Activated T-helper 17 cell treated with anti-CD3 and anti-CD28 coated beads, Interleukin-2, amount 50 U/mL, for 72 hours (primary cell): ENCODE data around the gene ABHD16B. TPM values are rescaled to one million over a fixed set of nuclear protein-coding genes. Genes with fewer than 3 reads are reported as not detected.

Source experiments
- ATAC-seq: fragments of 150-1000 bp; cut with Tn5 transposase; replicated peaks from 2 replicates; pipeline ENCODE4 v1.10.0; 2021; ENCODE audit warnings: mild to moderate bottlenecking, moderate library complexity
- H3K27ac Mint-ChIP-seq: one replicate; pipeline ENCODE4 v1.8.0; 2022; ENCODE audit warnings: mixed read lengths
- H3K27me3 Mint-ChIP-seq: one replicate; pipeline ENCODE4 v1.8.0; 2022; ENCODE audit warnings: mixed read lengths
- H3K36me3 Mint-ChIP-seq: one replicate; pipeline ENCODE4 v1.8.0; 2022; ENCODE audit warnings: low read depth, mild to moderate bottlenecking, mixed read lengths
- H3K4me1 Mint-ChIP-seq: one replicate; pipeline ENCODE4 v1.8.0; 2022; ENCODE audit warnings: mixed read lengths
- H3K4me3 Mint-ChIP-seq: one replicate; pipeline ENCODE4 v1.8.0; 2022; ENCODE audit warnings: mild to moderate bottlenecking, mixed read lengths
- H3K9me3 Mint-ChIP-seq: one replicate; pipeline ENCODE4 v1.8.0; 2022; ENCODE audit warnings: mixed read lengths
- total RNA-seq, 2 donors: library from RNA; stranded (reverse); gene quantifications; one replicate each; pipeline ENCODE4 v1.2.3, GENCODE V29; 2022

The ABHD16B gene
- total RNA-seq, 2 donors from 2014 or later, result 0.19 TPM; not detected in 1

GRCh38 chr20:63829945-63830835 is 31.1 kb upstream of the ABHD16B start:
- peaks cover 11% of the 10 kb centered on the region for H3K36me3 Mint-ChIP-seq

GRCh38 chr20:63830841-63831588 is 30.3 kb upstream of the ABHD16B start, which contains the start of gene ZBTB46:
TSS of gene ZBTB46 (minus strand) at chr20:63831264. CDS start at chr20:63790757, 40,507 bp downstream.
- peaks cover 10% of the 10 kb centered on the region for H3K4me1 Mint-ChIP-seq
- H3K9me3 Mint-ChIP-seq, result no peaks in the 10 kb centered on the region
- H3K36me3 Mint-ChIP-seq, result peaks cover 11% of the 10 kb centered on the region
- peaks cover 20% of the 10 kb centered on the region for H3K27me3 Mint-ChIP-seq
- peak within 1 kb of the TSS; percentile 87 for H3K4me3 Mint-ChIP-seq
- peak; percentile 60 for ATAC-seq
- H3K27ac Mint-ChIP-seq, result peak within 1 kb of the TSS; percentile 69

More at GRCh38 chr20:63829945-63830835, 31.1 kb upstream of the ABHD16B start:
- Mint-ChIP-seq H3K9me3 (no peaks in the 10 kb centered on the region), H3K4me3 (peak overlapping the region; percentile 87), H3K27ac (peak overlapping the region; percentile 69), H3K4me1 (peaks cover 17% of the 10 kb centered on the region), H3K27me3 (peaks cover 27% of the 10 kb centered on the region)
- peak; percentile 13 for ATAC-seq

GRCh38 chr20:63831646-63831992 is 29.7 kb upstream of the ABHD16B start:
- peaks cover 11% of the 10 kb centered on the region for H3K36me3 Mint-ChIP-seq
- peaks cover 18% of the 10 kb centered on the region for H3K27me3 Mint-ChIP-seq
- no peak overlapping the region for H3K4me3 Mint-ChIP-seq
- H3K27ac Mint-ChIP-seq, result no peak overlapping the region
- ATAC-seq, result peak; percentile 20
- H3K4me1 Mint-ChIP-seq, result peaks cover 10% of the 10 kb centered on the region
- H3K9me3 Mint-ChIP-seq, result no peaks in the 10 kb centered on the region

DNA sequence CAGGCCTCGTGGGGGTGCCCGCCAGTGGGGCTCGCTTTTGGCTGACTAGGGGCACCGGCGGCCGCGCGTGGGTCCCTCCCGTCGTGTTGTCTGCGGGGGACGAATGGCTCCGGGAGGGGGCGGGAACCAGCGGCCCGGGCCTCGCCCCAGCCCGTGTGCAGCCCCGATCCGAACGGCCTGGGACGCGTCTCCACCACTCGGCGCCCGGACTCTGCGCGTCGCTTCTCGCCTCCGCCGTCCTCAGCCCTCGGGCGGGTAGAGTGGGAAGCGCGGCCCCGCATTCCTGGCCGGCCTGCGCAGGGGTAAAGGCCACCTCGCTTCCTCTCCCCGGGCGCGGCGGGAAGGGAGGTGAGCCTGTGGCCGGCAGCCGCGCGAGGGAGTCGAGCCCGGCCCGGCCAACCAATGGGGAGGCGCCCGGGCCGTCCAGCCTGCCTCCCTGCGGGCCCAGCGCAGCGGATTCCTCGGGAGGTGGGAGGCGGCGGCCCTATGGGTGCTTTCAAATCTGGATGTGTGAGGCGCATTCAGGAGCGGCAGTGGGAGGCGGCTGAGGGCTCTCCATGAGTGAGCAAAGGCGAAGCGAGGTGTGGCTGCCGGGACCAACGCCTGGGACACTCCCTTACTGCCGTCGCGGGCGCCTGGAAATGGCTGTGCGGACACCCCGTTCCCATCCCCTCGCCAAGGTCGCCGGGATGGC is 29.2 kb upstream of the ABHD16B start:
- H3K4me1 Mint-ChIP-seq, result peaks cover 10% of the 10 kb centered on the region
- H3K36me3 Mint-ChIP-seq, result peaks cover 11% of the 10 kb centered on the region
- H3K27me3 Mint-ChIP-seq, result peaks cover 18% of the 10 kb centered on the region
- no peaks in the 10 kb centered on the region for H3K9me3 Mint-ChIP-seq
- H3K27ac Mint-ChIP-seq, result no peak overlapping the region
- no peak overlapping the region for H3K4me3 Mint-ChIP-seq
- ATAC-seq, result peak; percentile 10

GRCh38 chr20:63833776-63834490 is 27.4 kb upstream of the ABHD16B start:
- H3K27me3 Mint-ChIP-seq, result peaks cover 13% of the 10 kb centered on the region
- no peak for ATAC-seq
- peaks cover 11% of the 10 kb centered on the region for H3K36me3 Mint-ChIP-seq
- H3K4me3 Mint-ChIP-seq, result no peak overlapping the region
- no peaks in the 10 kb centered on the region for H3K9me3 Mint-ChIP-seq
- no peak overlapping the region for H3K27ac Mint-ChIP-seq
- H3K4me1 Mint-ChIP-seq, result peaks cover 10% of the 10 kb centered on the region

DNA sequence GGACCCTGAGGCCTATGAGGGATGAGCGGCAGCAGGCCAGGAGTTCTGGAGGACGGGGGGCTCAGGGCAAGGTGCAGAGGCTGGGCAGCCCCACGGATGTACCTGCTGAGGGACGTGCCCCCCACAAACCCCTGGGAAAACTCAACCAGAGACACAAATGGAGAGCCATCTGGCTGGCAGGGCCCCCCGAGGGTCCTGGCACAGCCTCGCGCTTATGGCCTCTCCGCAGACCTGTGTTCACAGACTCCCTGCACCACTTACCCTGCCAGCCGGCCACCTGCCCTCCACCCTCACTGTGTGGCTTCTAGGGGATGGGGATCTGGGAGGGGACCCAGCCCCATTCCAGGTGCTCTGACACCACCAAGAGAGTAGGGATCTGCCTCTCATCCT is 26.8 kb upstream of the ABHD16B start:
- no peak for ATAC-seq
- no peak overlapping the region for H3K4me3 Mint-ChIP-seq
- H3K36me3 Mint-ChIP-seq, result peaks cover 8% of the 10 kb centered on the region
- H3K27me3 Mint-ChIP-seq, result peaks cover 7% of the 10 kb centered on the region
- no peak overlapping the region for H3K27ac Mint-ChIP-seq
- H3K4me1 Mint-ChIP-seq, result peaks cover 8% of the 10 kb centered on the region
- H3K9me3 Mint-ChIP-seq, result no peaks in the 10 kb centered on the region

DNA sequence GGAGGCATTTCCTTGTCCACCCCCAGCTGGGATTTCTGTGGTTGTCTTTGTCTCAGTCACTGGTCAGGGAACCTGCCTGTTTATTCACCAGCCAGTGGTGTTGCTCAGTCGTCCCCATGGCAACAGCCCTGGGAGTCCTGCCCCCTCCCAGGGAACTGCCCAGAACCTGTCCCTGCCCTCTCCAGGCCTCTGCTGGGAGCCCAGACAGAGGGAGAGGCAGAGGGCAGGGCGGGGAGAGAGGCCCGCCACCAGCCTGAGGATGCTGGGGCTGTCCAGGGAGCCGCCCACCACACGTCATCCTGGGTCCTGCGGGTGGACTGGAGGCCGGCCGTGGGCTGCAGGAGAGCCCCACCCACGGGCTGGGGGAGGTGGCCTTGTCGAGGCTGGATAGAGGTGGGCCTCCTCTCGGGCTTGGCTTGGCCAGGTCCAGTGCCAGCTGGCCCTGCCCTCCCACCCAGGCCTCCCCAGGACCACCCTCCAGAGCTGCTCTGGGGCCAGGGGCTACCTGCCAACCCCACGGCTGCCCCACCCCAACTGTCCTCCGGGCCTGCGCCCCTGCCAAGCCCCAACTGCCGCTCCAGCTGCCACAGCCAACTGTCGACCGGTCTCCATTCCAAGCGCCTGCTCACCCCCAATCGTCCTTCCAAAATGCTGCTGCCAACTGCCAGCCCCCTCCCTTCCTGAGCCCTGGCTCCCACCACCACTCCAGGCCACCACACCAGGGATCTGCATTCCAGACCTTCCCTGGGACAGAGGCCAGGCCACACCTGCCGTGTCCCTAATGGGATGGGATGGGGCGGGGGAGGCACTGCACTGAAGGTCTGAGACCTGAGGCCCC is 26.1 kb upstream of the ABHD16B start:
- peaks cover under 1% of the 10 kb centered on the region for H3K4me1 Mint-ChIP-seq
- peaks cover under 1% of the 10 kb centered on the region for H3K27me3 Mint-ChIP-seq
- no peak overlapping the region for H3K4me3 Mint-ChIP-seq
- H3K27ac Mint-ChIP-seq, result no peak overlapping the region
- no peaks in the 10 kb centered on the region for H3K9me3 Mint-ChIP-seq
- ATAC-seq, result no peak
- peaks cover under 1% of the 10 kb centered on the region for H3K36me3 Mint-ChIP-seq

DNA sequence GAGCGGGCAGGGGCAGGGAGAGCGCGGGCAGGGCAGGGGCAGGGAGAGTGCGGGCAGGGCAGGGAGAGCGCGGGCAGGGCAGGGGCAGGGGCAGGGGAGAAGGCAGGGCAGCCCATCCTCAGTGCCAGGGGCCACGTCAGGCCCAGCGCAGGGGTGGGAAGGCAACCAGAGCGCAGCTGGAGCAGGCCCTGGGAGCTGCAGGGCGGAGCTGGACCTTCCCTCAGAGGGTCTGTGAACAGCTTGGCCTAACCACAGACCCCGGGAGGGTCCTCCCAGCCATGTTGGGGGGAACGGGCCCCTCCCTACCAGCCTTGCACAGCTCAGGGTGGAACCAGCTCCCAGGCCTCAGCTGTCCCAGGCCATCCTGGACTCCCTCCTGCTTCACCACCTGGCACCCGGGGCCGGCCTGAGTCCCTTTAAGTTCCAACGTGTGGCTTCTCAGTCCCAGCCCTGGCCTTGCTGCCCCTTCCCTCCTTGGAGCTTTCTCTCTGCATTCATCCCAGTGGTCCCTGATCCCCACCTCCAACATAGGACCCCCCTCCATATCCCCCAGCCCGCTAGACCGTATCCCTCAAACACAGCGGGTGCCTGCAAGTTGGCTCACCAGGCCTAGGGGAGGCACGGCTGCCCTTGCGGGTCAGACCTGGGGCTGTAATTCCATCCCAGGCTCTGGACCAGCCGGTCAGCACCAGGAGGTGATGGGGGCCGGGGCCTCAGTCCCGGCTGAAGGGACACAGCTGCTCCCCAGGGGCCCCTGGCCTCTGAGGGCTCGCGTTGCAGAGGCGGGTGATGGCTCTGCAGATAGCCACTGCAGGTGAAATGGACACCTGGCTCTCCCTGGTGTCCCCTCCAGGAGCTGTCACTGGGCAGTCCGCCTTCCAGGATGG is 24.6 kb upstream of the ABHD16B start:
- no peaks in the 10 kb centered on the region for H3K4me1 Mint-ChIP-seq
- H3K27ac Mint-ChIP-seq, result no peak overlapping the region
- no peak overlapping the region for H3K4me3 Mint-ChIP-seq
- ATAC-seq, result no peak
- peaks cover 3% of the 10 kb centered on the region for H3K27me3 Mint-ChIP-seq
- H3K36me3 Mint-ChIP-seq, result no peaks in the 10 kb centered on the region
- no peaks in the 10 kb centered on the region for H3K9me3 Mint-ChIP-seq

GRCh38 chr20:63837479-63837878 is 23.8 kb upstream of the ABHD16B start:
- Mint-ChIP-seq H3K36me3 (no peaks in the 10 kb centered on the region), H3K4me3 (no peak overlapping the region), H3K4me1 (no peaks in the 10 kb centered on the region), H3K9me3 (no peaks in the 10 kb centered on the region), H3K27ac (no peak overlapping the region), H3K27me3 (peaks cover 8% of the 10 kb centered on the region)
- no peak for ATAC-seq

DNA sequence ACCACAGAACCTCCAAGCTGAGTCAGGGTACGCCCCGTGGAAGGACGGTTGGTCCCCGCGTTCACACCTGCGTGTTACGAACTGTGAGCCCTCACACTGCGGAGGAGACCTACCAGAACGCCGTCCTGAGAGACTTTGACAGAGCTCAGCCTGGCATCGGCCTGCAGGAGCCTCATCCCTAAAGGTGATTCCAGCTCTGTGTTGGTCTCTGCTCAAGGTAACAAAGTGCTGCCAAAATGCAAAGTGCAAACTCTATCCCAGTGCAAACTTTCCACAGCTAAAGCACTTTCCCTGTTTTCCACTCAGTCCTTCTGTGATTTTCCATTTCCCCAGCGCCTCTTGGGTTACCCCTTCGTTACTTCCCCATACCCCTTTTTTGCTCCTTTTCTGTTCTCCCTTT is 21.7 kb upstream of the ABHD16B start:
- Mint-ChIP-seq H3K27ac (no peak overlapping the region), H3K27me3 (peaks cover 20% of the 10 kb centered on the region), H3K4me1 (peaks cover 5% of the 10 kb centered on the region), H3K4me3 (no peak overlapping the region), H3K9me3 (no peaks in the 10 kb centered on the region), H3K36me3 (no peaks in the 10 kb centered on the region)
- no peak for ATAC-seq

- peaks cover 20% of the 10 kb centered on the region for H3K27me3 Mint-ChIP-seq
- peaks cover 5% of the 10 kb centered on the region for H3K4me1 Mint-ChIP-seq
- no peak for ATAC-seq
- H3K9me3 Mint-ChIP-seq, result no peaks in the 10 kb centered on the region
- H3K4me3 Mint-ChIP-seq, result no peak overlapping the region
- no peak overlapping the region for H3K27ac Mint-ChIP-seq
- H3K36me3 Mint-ChIP-seq, result no peaks in the 10 kb centered on the region
Measured at GRCh38 chr20:63840405-63840828, 20.9 kb upstream of the ABHD16B start.

DNA sequence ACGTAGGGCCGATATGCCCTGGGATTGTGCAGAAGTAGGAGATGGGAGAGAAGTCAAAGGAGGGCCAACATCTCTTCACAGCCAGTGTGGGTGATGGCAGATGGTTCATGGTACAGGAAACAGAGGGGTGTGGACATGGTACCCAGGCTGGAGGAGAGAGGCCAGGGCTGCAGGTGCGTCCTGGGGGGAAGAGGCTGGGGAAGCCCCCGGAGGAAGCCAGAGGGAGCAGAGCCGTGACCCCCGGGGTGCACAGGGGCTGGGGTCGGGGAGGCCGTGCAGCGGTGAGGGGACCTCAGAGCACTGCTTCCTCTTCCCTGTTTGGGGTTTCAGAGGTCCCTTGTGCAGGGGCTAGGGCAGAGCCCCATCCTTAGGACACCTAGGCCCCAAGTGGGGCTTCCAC is 19.0 kb upstream of the ABHD16B start:
- Mint-ChIP-seq H3K9me3 (no peaks in the 10 kb centered on the region), H3K4me3 (no peak overlapping the region), H3K36me3 (no peaks in the 10 kb centered on the region), H3K27ac (no peak overlapping the region), H3K27me3 (peaks cover 24% of the 10 kb centered on the region), H3K4me1 (peaks cover 5% of the 10 kb centered on the region)
- ATAC-seq, result no peak
